Neural cell (in vitro differentiated cells): Measurements from ENCODE around the gene LAIR1.

Experiments
- SMC3 ChIP-seq: fragments of 450-650 bp; conservative IDR thresholded peaks from 2 replicates; pipeline ENCODE4 v1.6.1; 2014; ENCODE audit warnings: antibody characterized with exemption, mild to moderate bottlenecking, moderate library complexity; ENCODE audit not compliant: poor library complexity
- TAF1 ChIP-seq: IDR thresholded peaks from 2 replicates; pipeline ENCODE4 v1.6.1; 2012; ENCODE audit warnings: low read depth
- TF ChIP-seq, protein P1 (sequence below): fragments of 450-650 bp; IDR thresholded peaks from 2 replicates; pipeline ENCODE4 v1.5.1; 2014; ENCODE audit warnings: antibody characterized with exemption, mild to moderate bottlenecking, moderate library complexity; ENCODE audit not compliant: poor library complexity, severe bottlenecking

DNA sequence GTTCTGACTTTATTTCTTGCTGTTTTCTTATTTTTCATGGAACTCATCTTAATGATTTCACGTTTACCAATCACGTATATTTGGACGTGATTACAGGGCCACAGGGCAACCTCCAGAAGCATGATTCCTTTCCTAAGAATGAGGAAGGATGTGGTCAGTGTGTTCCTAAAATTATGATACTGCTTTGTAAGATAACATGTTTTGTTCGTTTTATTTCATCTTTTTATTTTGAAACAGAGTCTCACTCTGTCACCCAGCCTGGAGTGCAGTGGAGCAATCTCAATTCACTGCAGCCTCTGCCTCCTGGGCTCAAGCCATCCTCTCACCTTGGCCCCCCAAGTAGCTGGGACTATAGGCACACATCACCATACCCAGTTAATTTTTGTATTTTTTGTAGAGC lies 24.8 kb upstream of the LAIR1 start:
- TF ChIP-seq, protein P1, sequence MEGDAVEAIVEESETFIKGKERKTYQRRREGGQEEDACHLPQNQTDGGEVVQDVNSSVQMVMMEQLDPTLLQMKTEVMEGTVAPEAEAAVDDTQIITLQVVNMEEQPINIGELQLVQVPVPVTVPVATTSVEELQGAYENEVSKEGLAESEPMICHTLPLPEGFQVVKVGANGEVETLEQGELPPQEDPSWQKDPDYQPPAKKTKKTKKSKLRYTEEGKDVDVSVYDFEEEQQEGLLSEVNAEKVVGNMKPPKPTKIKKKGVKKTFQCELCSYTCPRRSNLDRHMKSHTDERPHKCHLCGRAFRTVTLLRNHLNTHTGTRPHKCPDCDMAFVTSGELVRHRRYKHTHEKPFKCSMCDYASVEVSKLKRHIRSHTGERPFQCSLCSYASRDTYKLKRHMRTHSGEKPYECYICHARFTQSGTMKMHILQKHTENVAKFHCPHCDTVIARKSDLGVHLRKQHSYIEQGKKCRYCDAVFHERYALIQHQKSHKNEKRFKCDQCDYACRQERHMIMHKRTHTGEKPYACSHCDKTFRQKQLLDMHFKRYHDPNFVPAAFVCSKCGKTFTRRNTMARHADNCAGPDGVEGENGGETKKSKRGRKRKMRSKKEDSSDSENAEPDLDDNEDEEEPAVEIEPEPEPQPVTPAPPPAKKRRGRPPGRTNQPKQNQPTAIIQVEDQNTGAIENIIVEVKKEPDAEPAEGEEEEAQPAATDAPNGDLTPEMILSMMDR = no peak
- TF ChIP-seq SMC3 (no peak), TAF1 (no peak)
